HepG2 (cell line): Measurements from ENCODE around the gene IZUMO4. TPM values are rescaled to one million over a fixed set of nuclear protein-coding genes. Genes with fewer than 3 reads are reported as not detected.

Source experiments
- GMEB1 ChIP-seq: sonication (generic); formaldehyde crosslinking; IDR thresholded peaks from 2 replicates; pipeline ENCODE4 v1.5.1; 2020; ENCODE audit warnings: missing genetic modification reagents, mild to moderate bottlenecking, borderline replicate concordance
- HNF4G ChIP-seq, 2 experiments: sonication (generic) in 1 of 2; formaldehyde crosslinking in 1 of 2; IDR thresholded peaks; 2 replicates each; pipeline versions ENCODE4 v1.4.0 to v1.6.1; 2011 to 2020; ENCODE audit warnings: borderline replicate concordance in 2 of 2, low read depth in 2 of 2, mild to moderate bottlenecking in 2 of 2, low read length in 1 of 2, missing genetic modification reagents in 1 of 2, moderate library complexity in 1 of 2
- LBX2 ChIP-seq: sonication (generic); formaldehyde crosslinking; IDR thresholded peaks from 2 replicates; pipeline ENCODE4 v1.5.0; 2020; ENCODE audit warnings: missing genetic modification reagents, mild to moderate bottlenecking, borderline replicate concordance
- MEIS1 ChIP-seq: sonication (generic); formaldehyde crosslinking; IDR thresholded peaks from 2 replicates; pipeline ENCODE4 v1.9.0; 2021; ENCODE audit warnings: mild to moderate bottlenecking, missing genetic modification reagents, moderate library complexity, borderline replicate concordance
- PPARG ChIP-seq: conservative IDR thresholded peaks from 2 replicates; pipeline ENCODE4 v1.6.1; 2016; ENCODE audit warnings: missing biosample characterization, missing genetic modification reagents
- SAFB2 ChIP-seq: sonication (generic); formaldehyde crosslinking; IDR thresholded peaks from 2 replicates; pipeline ENCODE4 v1.5.1; 2020; ENCODE audit warnings: missing genetic modification reagents, low read depth, mild to moderate bottlenecking, borderline replicate concordance
- UBTF ChIP-seq: sonication (generic); formaldehyde crosslinking; IDR thresholded peaks from 2 replicates; pipeline ENCODE4 v1.4.0; 2020; ENCODE audit warnings: mild to moderate bottlenecking, missing genetic modification reagents
- ZFYVE20 ChIP-seq: sonication (generic); formaldehyde crosslinking; IDR thresholded peaks from 2 replicates; pipeline ENCODE4 v1.8.0; 2023; ENCODE audit warnings: low read depth, mild to moderate bottlenecking, moderate library complexity, missing genetic modification reagents, borderline replicate concordance
- ZNF329 ChIP-seq: sonication (generic); formaldehyde crosslinking; IDR thresholded peaks from 2 replicates; pipeline ENCODE4 v1.9.0; 2021; ENCODE audit warnings: low read depth, mild to moderate bottlenecking, missing genetic modification reagents
- ZNF407 ChIP-seq: sonication (generic); formaldehyde crosslinking; IDR thresholded peaks from one replicate; pipeline ENCODE4 v1.5.1; 2020; ENCODE audit warnings: mild to moderate bottlenecking, missing genetic modification reagents; ENCODE audit errors: not compliant biosample characterization
- ZNF510 ChIP-seq: sonication (generic); formaldehyde crosslinking; IDR thresholded peaks from 2 replicates; pipeline ENCODE4 v1.4.0; 2020; ENCODE audit warnings: low read depth, mild to moderate bottlenecking, missing genetic modification reagents
- ZNF569 ChIP-seq: sonication (generic); formaldehyde crosslinking; IDR thresholded peaks from 2 replicates; pipeline ENCODE4 v1.5.0; 2020; ENCODE audit warnings: mild to moderate bottlenecking, missing genetic modification reagents, moderate library complexity, borderline replicate concordance
- ZNF572 ChIP-seq: sonication (generic); formaldehyde crosslinking; IDR thresholded peaks from 2 replicates; pipeline ENCODE4 v1.5.1; 2020; ENCODE audit warnings: mild to moderate bottlenecking, missing genetic modification reagents
- polyA plus RNA-seq, 8 experiments: library from polyadenylated mRNA; depleted of rRNA in 3 of 8; stranded (reverse) in 7 of 8; unstranded in 1 of 8; fragments of >200 nt; fragmentation: Illumina TruSeq in 4 of 8; extraction: Trizol in 4 of 8; gene quantifications; 2 replicates each; pipeline versions ENCODE4 v1.2.1 to v1.2.3, GENCODE V29; 2011 to 2016; ENCODE audit warnings: low read depth in 4 of 8, missing spikeins in 1 of 8, mixed read lengths in 1 of 8; ENCODE audit not compliant: insufficient read depth in 1 of 8
- total RNA-seq, 5 experiments: library from RNA; depleted of rRNA; stranded (reverse); fragments of >200 nt; fragmentation: Illumina TruSeq; extraction: Trizol; gene quantifications; 2 replicates each; pipeline ENCODE4 v1.2.3, GENCODE V29; 2016; ENCODE audit warnings: low read depth in 1 of 5

The IZUMO4 gene
- total and polyA plus RNA-seq, 2 of the 13 experiments (the other 11 are each of a cell fraction or from before 2014, with no cell fraction given): 0.77 to 3.9 TPM

GRCh38 chr19:2061495-2062388 lies 35.0 kb upstream of the IZUMO4 start (continued):
- TF ChIP-seq UBTF (peak; percentile 36), PPARG (no peak), LBX2 (CRISPR knock-in tag) (no peak), ZNF572 (CRISPR knock-in tag) (no peak), MEIS1 (peak; percentile 73; the same call in 1 of the 2 replicates), HNF4G (IDR thresholded peaks at IDR 0.05; ENCODE audit: borderline replicate concordance, low read depth, low read length) (peak; percentile 62), HNF4G (CRISPR knock-in tag; IDR thresholded peaks at IDR 0.05; ENCODE audit: borderline replicate concordance, low read depth) (no peak), GMEB1 (CRISPR knock-in tag) (no peak; the same call in 1 of the 2 replicates), ZNF510 (CRISPR knock-in tag) (peak; percentile 48; the same call in 1 of the 2 replicates), ZNF569 (CRISPR knock-in tag) (no peak; the same call in 1 of the 2 replicates), ZNF329 (CRISPR knock-in tag) (no peak), ZFYVE20 (CRISPR knock-in tag) (no peak), SAFB2 (CRISPR knock-in tag) (peak; percentile 66; the same call in 1 of the 2 replicates), ZNF407 (no peak)
